ENCODE data around the gene PLXNA2.

PLXNA2 gene

GRCh38 chr1:208206092-208206698, 38.0 kb downstream of the PLXNA2 start:
- no peak for DNase-seq (ENCODE audit: low spot score)

- DNase-seq (ENCODE audit: low spot score): no peak
Observed at GRCh38 chr1:208205216-208206013, 38.8 kb downstream of the PLXNA2 start.

- DNase-seq (ENCODE audit: low spot score): no peak
Observed at GRCh38 chr1:208204779-208205178, 39.4 kb downstream of the PLXNA2 start.

- DNase-seq (ENCODE audit: low spot score): no peak
Observed at GRCh38 chr1:208203848-208204609, 40.2 kb downstream of the PLXNA2 start.

- DNase-seq (ENCODE audit: low spot score): no peak
Observed at GRCh38 chr1:208203127-208203847, 40.9 kb downstream of the PLXNA2 start.

- DNase-seq (ENCODE audit: low spot score): no peak
Observed at GRCh38 chr1:208202333-208202995, 41.7 kb downstream of the PLXNA2 start.

GRCh38 chr1:208201229-208201628, 43.0 kb downstream of the PLXNA2 start:
- no peak for DNase-seq (ENCODE audit: low spot score)

GRCh38 chr1:208200116-208200515, 44.1 kb downstream of the PLXNA2 start:
- DNase-seq (ENCODE audit: low spot score): no peak

GRCh38 chr1:208198236-208198635, 45.9 kb downstream of the PLXNA2 start:
- no peak for DNase-seq (ENCODE audit: low spot score)

- no peak for DNase-seq (ENCODE audit: low spot score)
Observed at GRCh38 chr1:208194944-208195343, 49.2 kb downstream of the PLXNA2 start.

GRCh38 chr1:208192995-208193394, 51.2 kb downstream of the PLXNA2 start:
- DNase-seq (ENCODE audit: low spot score): no peak

- DNase-seq (ENCODE audit: low spot score): no peak
Observed at GRCh38 chr1:208190784-208191183, 53.4 kb downstream of the PLXNA2 start.

GRCh38 chr1:208189716-208190115, 54.5 kb downstream of the PLXNA2 start:
- no peak for DNase-seq (ENCODE audit: low spot score)

- peak; percentile 32 for DNase-seq (ENCODE audit: low spot score)
Observed at GRCh38 chr1:208189183-208189582, 55.0 kb downstream of the PLXNA2 start.

- DNase-seq (ENCODE audit: low spot score): no peak
Observed at GRCh38 chr1:208188607-208189006, 55.6 kb downstream of the PLXNA2 start.

- DNase-seq (ENCODE audit: low spot score): no peak
Observed at GRCh38 chr1:208187499-208188041, 56.6 kb downstream of the PLXNA2 start.

- DNase-seq (ENCODE audit: low spot score): no peak
Observed at GRCh38 chr1:208185801-208186231, 58.4 kb downstream of the PLXNA2 start.

GRCh38 chr1:208184966-208185654, 59.1 kb downstream of the PLXNA2 start:
- no peak for DNase-seq (ENCODE audit: low spot score)

- peak; percentile 12 for DNase-seq (ENCODE audit: low spot score)
Observed at GRCh38 chr1:208183977-208184911, 59.9 kb downstream of the PLXNA2 start.

Measured in SK-N-DZ (cell line).